ENCODE results near the gene MAP7D3.
"Not testable (repeated sequence)": the region's sequence is repeated elsewhere in the genome, so short reads cannot be mapped to it uniquely, and the experiment has no call there.

The MAP7D3 gene

GRCh38 chrX:136255541-136255940 is 4.3 kb upstream of the MAP7D3 start:
- no peak for DNase-seq (ENCODE audit: low read depth)

GRCh38 chrX:136250191-136251040 is 784 bp downstream of the MAP7D3 start:
- peak; percentile 48 for DNase-seq (ENCODE audit: low read depth)

- peak; percentile 36 for DNase-seq (ENCODE audit: low read depth)
Observed at GRCh38 chrX:136246201-136246600, 5.0 kb downstream of the MAP7D3 start.

GRCh38 chrX:136237849-136238248 is 13.4 kb downstream of the MAP7D3 start:
- not testable (repeated sequence) for DNase-seq (ENCODE audit: low read depth)

- DNase-seq (ENCODE audit: low read depth): no peak
Observed at GRCh38 chrX:136237074-136237473, 14.1 kb downstream of the MAP7D3 start.

GRCh38 chrX:136228839-136229207 is 22.4 kb downstream of the MAP7D3 start:
- DNase-seq (ENCODE audit: low read depth): no peak

- DNase-seq (ENCODE audit: low read depth): peak; percentile 53
Observed at GRCh38 chrX:136227948-136228838, 23.0 kb downstream of the MAP7D3 start.

GRCh38 chrX:136227074-136227473 is 24.1 kb downstream of the MAP7D3 start:
- no peak for DNase-seq (ENCODE audit: low read depth)

GRCh38 chrX:136221851-136222513 is 29.2 kb downstream of the MAP7D3 start:
- DNase-seq (ENCODE audit: low read depth): no peak

- no peak for DNase-seq (ENCODE audit: low read depth)
Observed at GRCh38 chrX:136220951-136221350, 30.2 kb downstream of the MAP7D3 start.

- peak; percentile 50 for DNase-seq (ENCODE audit: low read depth)
Observed at GRCh38 chrX:136220540-136220939, 30.7 kb downstream of the MAP7D3 start.

GRCh38 chrX:136219893-136220292 is 31.3 kb downstream of the MAP7D3 start:
- DNase-seq (ENCODE audit: low read depth): peak; percentile 15

- peak; percentile 32 for DNase-seq (ENCODE audit: low read depth)
Observed at GRCh38 chrX:136215559-136215958, 35.6 kb downstream of the MAP7D3 start.

- DNase-seq (ENCODE audit: low read depth): peak; percentile 92
Observed at GRCh38 chrX:136214551-136214950, 36.6 kb downstream of the MAP7D3 start.

GRCh38 chrX:136212557-136213111 is 38.6 kb downstream of the MAP7D3 start:
- no peak for DNase-seq (ENCODE audit: low read depth)

- DNase-seq (ENCODE audit: low read depth): no peak
Observed at GRCh38 chrX:136211766-136212556, 39.2 kb downstream of the MAP7D3 start.

- DNase-seq (ENCODE audit: low read depth): no peak
Observed at GRCh38 chrX:136210806-136211205, 40.4 kb downstream of the MAP7D3 start.

GRCh38 chrX:136210243-136210642 is 41.0 kb downstream of the MAP7D3 start:
- DNase-seq (ENCODE audit: low read depth): no peak

GRCh38 chrX:136209751-136210150 is 41.4 kb downstream of the MAP7D3 start:
- DNase-seq (ENCODE audit: low read depth): no peak

GRCh38 chrX:136209016-136209738 is 42.0 kb downstream of the MAP7D3 start:
- DNase-seq (ENCODE audit: low read depth): peak; percentile 48

- no peak for DNase-seq (ENCODE audit: low read depth)
Observed at GRCh38 chrX:136207546-136207945, 43.7 kb downstream of the MAP7D3 start.

Measured in ELR (cell line).